HT1080 (cell line): ENCODE results near the gene NTM. TPM values are rescaled to one million over a fixed set of nuclear protein-coding genes. Genes with fewer than 3 reads are reported as not detected.

Experiments used
- DNase-seq: peaks from one replicate; pipeline ENCODE4 v3.0.0-alpha.2; 2015; ENCODE audit warnings: low read depth
- small RNA-seq: library from RNA; depleted of rRNA; stranded (forward); fragments of <200 nt; gene quantifications from one replicate; pipeline ENCODE3, GENCODE V24; 2014
- total RNA-seq: library from RNA; depleted of rRNA; stranded (reverse); fragments of >200 nt; shearing (Covaris generic); gene quantifications from 2 replicates; pipeline ENCODE4 v1.2.3, GENCODE V29; 2014

The NTM gene
- total RNA-seq, 1 experiment from 2014 or later = 65.7 TPM

GRCh38 chr11:132373405-132374143 is 1003.2 kb downstream of the NTM start:
- DNase-seq = no peak

GRCh38 chr11:132379540-132379939 is 1009.1 kb downstream of the NTM start:
- no peak for DNase-seq

Small RNAs within 50 kb of the gene (small RNA-seq; reads per million reads assigned to genes)
- gene RNU6ATAC12P = not detected
